PC-3 (cell line): ENCODE data around the gene KRTAP6-2. TPM values are rescaled to one million over a fixed set of nuclear protein-coding genes. Genes with fewer than 3 reads are reported as not detected.

Experiments used
- ATAC-seq: fragments of 200-7000 bp; cut with Tn5 transposase; 2 replicates; pipeline ENCODE4 v1.9.1; 2020; ENCODE audit warnings: mild to moderate bottlenecking, moderate library complexity
- BruUV-seq: library from RNA; stranded (reverse); fragments of 400-500 nt; replicated peaks from 2 replicates; lab custom pipeline; 2021; lab: Mats Ljungman, UMichigan
- CTCF ChIA-PET: fragments of 300-600 bp; sonication (Branson Sonifier 250); formaldehyde crosslinking; loops from one replicate; lab custom pipeline; 2022; ENCODE audit warnings: antibody characterized with exemption; lab: Charles Lee
- POLR2A ChIA-PET: fragments of 300-600 bp; sonication (Branson Sonifier 250); formaldehyde crosslinking; loops from one replicate; lab custom pipeline; 2022; ENCODE audit warnings: antibody characterized with exemption; ENCODE audit not compliant: unreplicated experiment; lab: Charles Lee
- DNase-seq: peaks from one replicate; pipeline ENCODE4 v3.0.0-alpha.2; 2015
- H2AFZ ChIP-seq: fragments of 300-600 bp; sonication (generic); 2 replicates; pipeline ENCODE4 v1.6.0; 2016; ENCODE audit warnings: antibody characterized with exemption, low read length
- H3F3A ChIP-seq: fragments of 300-600 bp; sonication (generic); one replicate; pipeline ENCODE4 v1.6.0; 2017; ENCODE audit warnings: antibody characterized with exemption, low read length, control low read depth, mild to moderate bottlenecking; ENCODE audit not compliant: unreplicated experiment
- H3K27ac ChIP-seq: fragments of 300-600 bp; sonication (generic); 2 replicates; pipeline ENCODE4 v1.5.1; 2016; ENCODE audit warnings: mild to moderate bottlenecking, low read length
- H3K27me3 ChIP-seq: fragments of 300-600 bp; sonication (generic); 2 replicates; pipeline ENCODE4 v1.6.1; 2016; ENCODE audit warnings: low read length, mixed read lengths
- H3K36me3 ChIP-seq: fragments of 300-600 bp; sonication (generic); 2 replicates; pipeline ENCODE4 v1.6.1; 2016; ENCODE audit warnings: low read depth, mixed run types, low read length, mixed read lengths
- H3K4me1 ChIP-seq: fragments of 300-600 bp; sonication (generic); 2 replicates; pipeline ENCODE4 v1.5.1; 2016; ENCODE audit warnings: low read length; ENCODE audit not compliant: insufficient read depth
- H3K4me2 ChIP-seq: fragments of 300-600 bp; sonication (generic); 2 replicates; pipeline ENCODE4 v1.6.0; 2016; ENCODE audit warnings: low read length
- H3K4me3 ChIP-seq: fragments of 300-600 bp; sonication (generic); 2 replicates; pipeline ENCODE4 v1.5.1; 2016; ENCODE audit warnings: mild to moderate bottlenecking, low read length, mixed read lengths
- H3K79me2 ChIP-seq: fragments of 300-600 bp; sonication (generic); 2 replicates; pipeline ENCODE4 v1.6.1; 2017; ENCODE audit warnings: low read length, mixed read lengths
- H3K9ac ChIP-seq: fragments of 300-600 bp; sonication (generic); 2 replicates; pipeline ENCODE4 v1.6.0; 2016; ENCODE audit warnings: mild to moderate bottlenecking, low read length
- H3K9me2 ChIP-seq: fragments of 300-600 bp; sonication (generic); replicated peaks from 2 replicates; pipeline ENCODE4 v1.6.1; 2016; ENCODE audit warnings: mixed run types, low read length, mixed read lengths
- H3K9me3 ChIP-seq: fragments of 300-600 bp; sonication (generic); 2 replicates; pipeline ENCODE4 v1.6.1; 2016; ENCODE audit warnings: low read length, mixed read lengths
- H4K20me1 ChIP-seq: fragments of 300-600 bp; sonication (generic); 2 replicates; pipeline ENCODE4 v1.6.1; 2016; ENCODE audit warnings: low read length, mixed read lengths
- CTCF ChIP-seq: fragments of 300-600 bp; sonication (generic); conservative IDR thresholded peaks from 2 replicates; pipeline ENCODE4 v1.5.1; 2017; ENCODE audit warnings: antibody characterized with exemption, low read depth, mild to moderate bottlenecking, low read length
- EZH2 ChIP-seq: fragments of 300-600 bp; sonication (generic); IDR thresholded peaks from one replicate; pipeline ENCODE4 v1.6.1; 2017; ENCODE audit warnings: antibody characterized with exemption, mild to moderate bottlenecking, low read length; ENCODE audit not compliant: unreplicated experiment
- EZH2phosphoT487 ChIP-seq: fragments of 300-600 bp; sonication (generic); IDR thresholded peaks from 2 replicates; pipeline ENCODE4 v1.6.1; 2018; ENCODE audit warnings: mild to moderate bottlenecking, antibody characterized with exemption, low read length, borderline replicate concordance
- intact Hi-C: fragments of 100-400 bp; cut with micrococcal nuclease; formaldehyde crosslinking; loops from 2 replicates; pipeline ENCODE4 v1.9.0; 2023
- total RNA-seq: library from RNA; depleted of rRNA; stranded (reverse); fragments of >200 nt; gene quantifications from 2 replicates; pipeline ENCODE4 v1.2.3, GENCODE V29; 2014

KRTAP6-2 gene
- total RNA-seq, 1 experiment from 2014 or later = not detected

GRCh38 chr21:30605968-30606367, 7.3 kb upstream of the KRTAP6-2 start:
- no peaks in the 10 kb centered on the region for H3K9me3 ChIP-seq
- no peak overlapping the region for H3K4me2 ChIP-seq
- no peaks in the 10 kb centered on the region for H3K79me2 ChIP-seq
- no peaks in the 10 kb centered on the region for H4K20me1 ChIP-seq
- no peak overlapping the region for H3K4me3 ChIP-seq
- ChIA-PET CTCF (no interaction called here), POLR2A (no interaction called here)
- H2AFZ ChIP-seq = no peak overlapping the region
- TF ChIP-seq EZH2phosphoT487 (no peak), CTCF (peak; percentile 42; the same call in 1 of the 2 replicates)
- peak; percentile 31; the same call in 1 of the 2 replicates for ATAC-seq
- BruUV-seq = no TSS peak
- no peak overlapping the region for H3K27ac ChIP-seq
- no peaks in the 10 kb centered on the region for H3F3A ChIP-seq
- intact Hi-C loops = no loop called here
- no peak overlapping the region for H3K9ac ChIP-seq
- no peaks in the 10 kb centered on the region for H3K36me3 ChIP-seq
- no peaks in the 10 kb centered on the region for H3K9me2 ChIP-seq
- no peaks in the 10 kb centered on the region for H3K4me1 ChIP-seq
- H3K27me3 ChIP-seq = no peaks in the 10 kb centered on the region
- peak; percentile 53 for DNase-seq

- DNase-seq (no peak), ATAC-seq (no peak)
- no peak within 1 kb of the TSS for H2AFZ ChIP-seq
- H3K9me2 ChIP-seq = no peaks in the 10 kb centered on the region
- BruUV-seq = no TSS peak
- CTCF ChIA-PET = no interaction called here
- no peak within 1 kb of the TSS for H3K4me3 ChIP-seq
- H3K9me3 ChIP-seq = no peaks in the 10 kb centered on the region
- H3K4me2 ChIP-seq = no peak within 1 kb of the TSS
- H3F3A ChIP-seq = no peaks in the 10 kb centered on the region
- no peak within 1 kb of the TSS for H3K27ac ChIP-seq
- no peaks in the 10 kb centered on the region for H3K27me3 ChIP-seq
- POLR2A ChIA-PET = no interaction called here
- no peaks in the 10 kb centered on the region for H3K4me1 ChIP-seq
- H4K20me1 ChIP-seq = no peaks in the 10 kb centered on the region
- TF ChIP-seq EZH2phosphoT487 (no peak), EZH2 (no peak), CTCF (no peak)
- H3K79me2 ChIP-seq = no peaks in the 10 kb centered on the region
- H3K36me3 ChIP-seq = no peaks in the 10 kb centered on the region
- intact Hi-C loops = no loop called here
- no peak within 1 kb of the TSS for H3K9ac ChIP-seq
Measured at GRCh38 chr21:30600787-30601186, 2.1 kb upstream of the KRTAP6-2 start, which contains the start of gene KRTAP22-1. TSS of gene KRTAP22-1 (plus strand) at chr21:30601087.

- BruUV-seq = no TSS peak
- Histone ChIP-seq H3K4me2 (no peak within 1 kb of the TSS), H3K9me2 (no peaks in the 10 kb centered on the region), H4K20me1 (no peaks in the 10 kb centered on the region), H3K9ac (no peak within 1 kb of the TSS), H3K4me3 (no peak within 1 kb of the TSS), H3K27ac (no peak within 1 kb of the TSS), H3K27me3 (no peaks in the 10 kb centered on the region), H3K4me1 (no peaks in the 10 kb centered on the region), H3F3A (no peaks in the 10 kb centered on the region), H3K79me2 (no peaks in the 10 kb centered on the region), H3K9me3 (no peaks in the 10 kb centered on the region), H2AFZ (no peak within 1 kb of the TSS), H3K36me3 (no peaks in the 10 kb centered on the region)
- intact Hi-C loops = no loop called here
- ChIA-PET CTCF (no interaction called here), POLR2A (no interaction called here)
- ATAC-seq = no peak
- TF ChIP-seq CTCF = no peak
- TF ChIP-seq EZH2 = no peak
- TF ChIP-seq EZH2phosphoT487 = no peak
- DNase-seq = no peak
Measured at GRCh38 chr21:30592140-30592539, 6.6 kb downstream of the KRTAP6-2 start, which contains the start of gene KRTAP6-3. TSS of gene KRTAP6-3 (plus strand) at chr21:30592440. CDS start at chr21:30592446, 6 bp downstream.
